ENCODE results near the gene MOBP. TPM values are rescaled to one million over a fixed set of nuclear protein-coding genes. Genes with fewer than 3 reads are reported as not detected.
"Not testable (repeated sequence)": the region's sequence is repeated elsewhere in the genome, so short reads cannot be mapped to it uniquely, and the experiment has no call there.

The MOBP gene, protein sequence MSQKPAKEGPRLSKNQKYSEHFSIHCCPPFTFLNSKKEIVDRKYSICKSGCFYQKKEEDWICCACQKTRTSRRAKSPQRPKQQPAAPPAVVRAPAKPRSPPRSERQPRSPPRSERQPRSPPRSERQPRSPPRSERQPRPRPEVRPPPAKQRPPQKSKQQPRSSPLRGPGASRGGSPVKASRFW
- total RNA-seq = 0.13 TPM in 1 of 2 replicates, not detected in the other

- Mint-ChIP-seq H3K4me3 (no peak within 1 kb of the TSS), H3K9me3 (no peaks in the 10 kb centered on the region), H3K27ac (no peak within 1 kb of the TSS), H3K27me3 (peaks cover 16% of the 10 kb centered on the region), H3K4me1 (no peaks in the 10 kb centered on the region), H3K36me3 (ENCODE audit: low read depth) (no peaks in the 10 kb centered on the region)
- no peak for TF ChIP-seq CTCF (IDR thresholded peaks at IDR 0.05)
- no peak for DNase-seq
- ChIA-PET CTCF (no interaction called here), POLR2A (no interaction called here)
- intact Hi-C loops (cut with micrococcal nuclease) = no loop called here
- no peak for ATAC-seq (ENCODE audit: low read depth)
These were observed at the start of gene MOBP for GRCh38 chr3:39467394-39468107. TSS of gene MOBP (plus strand) at chr3:39467680. CDS start at chr3:39502070, 34,390 bp downstream.

- peaks cover 21% of the 10 kb centered on the region for H3K36me3 Mint-ChIP-seq (ENCODE audit: low read depth)
- ATAC-seq (ENCODE audit: low read depth); H3K9me3 Mint-ChIP-seq; H3K4me3 Mint-ChIP-seq; CTCF ChIA-PET; H3K27ac Mint-ChIP-seq; H3K4me1 Mint-ChIP-seq; DNase-seq; POLR2A ChIA-PET; intact Hi-C loops (cut with micrococcal nuclease); H3K27me3 Mint-ChIP-seq: not testable (repeated sequence)
These were observed 48.8 kb upstream of the MOBP start for GRCh38 chr3:39418556-39419225.

DNA sequence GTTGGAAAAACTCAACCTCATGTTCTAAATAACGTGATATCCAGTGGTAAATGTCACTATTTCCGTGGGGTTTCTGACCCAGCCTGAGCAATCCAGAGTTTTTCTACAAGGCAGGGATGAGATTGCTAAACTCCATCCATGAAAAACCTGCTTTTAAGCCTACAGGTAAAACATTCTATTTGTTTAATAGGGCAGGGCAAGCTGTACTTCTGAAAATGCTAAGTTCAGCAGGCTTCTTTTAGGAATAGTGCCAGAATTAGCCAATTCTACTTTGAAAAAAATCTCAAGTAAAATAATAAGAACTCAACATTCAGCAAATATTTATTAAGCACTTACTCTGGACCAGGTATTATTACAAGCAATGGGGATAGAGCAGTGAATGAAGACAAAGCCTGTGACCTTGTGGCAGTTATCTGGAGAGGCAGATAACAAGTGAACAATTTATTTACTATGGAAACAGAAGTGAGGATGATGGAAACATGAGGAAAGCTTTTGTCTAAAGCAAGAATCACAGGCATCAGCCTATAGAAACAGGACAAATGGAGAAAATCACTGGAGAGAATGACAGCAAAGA, 47.7 kb upstream of the MOBP start:
- no peak for DNase-seq
- Mint-ChIP-seq H3K4me3 (no peak overlapping the region), H3K27me3 (no peaks in the 10 kb centered on the region), H3K4me1 (peaks cover 5% of the 10 kb centered on the region), H3K9me3 (no peaks in the 10 kb centered on the region), H3K36me3 (ENCODE audit: low read depth) (peaks cover 10% of the 10 kb centered on the region), H3K27ac (no peak overlapping the region)
- intact Hi-C loops (cut with micrococcal nuclease) = no loop called here
- ChIA-PET POLR2A (interaction anchor here (1.0 kb wide), 1 partner anchor 8 kb away, joined by 3 read pairs; no protein-coding TSS in a partner anchor), CTCF (no interaction called here)
- no peak for ATAC-seq (ENCODE audit: low read depth)
- no peak for TF ChIP-seq CTCF (IDR thresholded peaks at IDR 0.05)

GRCh38 chr3:39420543-39420942, 46.9 kb upstream of the MOBP start:
- no peak for TF ChIP-seq CTCF (IDR thresholded peaks at IDR 0.05)
- no peaks in the 10 kb centered on the region for H3K27me3 Mint-ChIP-seq
- no peak overlapping the region for H3K4me3 Mint-ChIP-seq
- H3K36me3 Mint-ChIP-seq (ENCODE audit: low read depth) = peaks cover 8% of the 10 kb centered on the region
- DNase-seq (no peak), ATAC-seq (ENCODE audit: low read depth) (no peak)
- ChIA-PET CTCF (no interaction called here), POLR2A (interaction anchor here (1.0 kb wide), 1 partner anchor 9 kb away, joined by 3 read pairs; no protein-coding TSS in a partner anchor)
- no peaks in the 10 kb centered on the region for H3K9me3 Mint-ChIP-seq
- no peak overlapping the region for H3K27ac Mint-ChIP-seq
- H3K4me1 Mint-ChIP-seq = peaks cover 5% of the 10 kb centered on the region
- intact Hi-C loops (cut with micrococcal nuclease) = no loop called here

GRCh38 chr3:39423436-39423970, 44.0 kb upstream of the MOBP start:
- peaks cover 1% of the 10 kb centered on the region for H3K4me1 Mint-ChIP-seq
- intact Hi-C loops (cut with micrococcal nuclease) = no loop called here
- TF ChIP-seq CTCF (IDR thresholded peaks at IDR 0.05) = no peak
- no peaks in the 10 kb centered on the region for H3K27me3 Mint-ChIP-seq
- ChIA-PET POLR2A (interaction anchor here (1.0 kb wide), 1 partner anchor 9 kb away, joined by 3 read pairs; no protein-coding TSS in a partner anchor), CTCF (no interaction called here)
- no peaks in the 10 kb centered on the region for H3K9me3 Mint-ChIP-seq
- H3K27ac Mint-ChIP-seq = no peak overlapping the region
- H3K36me3 Mint-ChIP-seq (ENCODE audit: low read depth) = peaks cover 4% of the 10 kb centered on the region
- ATAC-seq (ENCODE audit: low read depth) (no peak), DNase-seq (no peak)
- no peak overlapping the region for H3K4me3 Mint-ChIP-seq

Data from activated B cell treated with CpG ODN at 0.5 μM for 24 hours (primary cell).